Thymus (tissue), 11 donors: ENCODE measurements around the gene TBC1D9. TPM values are rescaled to one million over a fixed set of nuclear protein-coding genes. Genes with fewer than 3 reads are reported as not detected.

Source experiments
- DNase-seq, 9 donors: peaks; one replicate each; pipeline ENCODE4 v3.0.0-alpha.2; 2013; ENCODE audit warnings: low spot score in 9 of 9, low read depth in 6 of 9, missing footprints in 1 of 9
- H3K27ac ChIP-seq, 2 donors: one replicate each; pipeline ENCODE4 v1.5.1; 2013; ENCODE audit warnings: control low read depth in 1 of 2, low read depth in 1 of 2, low read length in 1 of 2, mild to moderate bottlenecking in 1 of 2, moderate library complexity in 1 of 2
- H3K27me3 ChIP-seq, 2 donors: one replicate each; pipeline ENCODE4 v1.5.1; 2013; ENCODE audit warnings: low read length in 1 of 2; ENCODE audit not compliant: control insufficient read depth in 2 of 2, insufficient read depth in 1 of 2
- H3K36me3 ChIP-seq, 2 donors: one replicate each; pipeline ENCODE4 v1.5.1; 2013; ENCODE audit warnings: low read length in 1 of 2, mild to moderate bottlenecking in 1 of 2, moderate library complexity in 1 of 2; ENCODE audit not compliant: control insufficient read depth in 2 of 2, insufficient read depth in 2 of 2
- H3K4me1 ChIP-seq, 2 donors: one replicate each; pipeline ENCODE4 v1.5.1; 2013; ENCODE audit warnings: low read length in 2 of 2; ENCODE audit not compliant: control insufficient read depth in 2 of 2, insufficient read depth in 2 of 2
- H3K4me3 ChIP-seq, 2 donors: one replicate each; pipeline ENCODE4 v1.5.1; 2013; ENCODE audit warnings: low read length in 2 of 2, control low read depth in 1 of 2, mild to moderate bottlenecking in 1 of 2
- H3K9me3 ChIP-seq, 2 donors: one replicate each; pipeline ENCODE4 v1.5.1; 2013; ENCODE audit warnings: low read length in 1 of 2, mild to moderate bottlenecking in 1 of 2; ENCODE audit not compliant: control insufficient read depth in 2 of 2, insufficient read depth in 1 of 2
- WGBS: extraction: QIAGEN DNeasy Blood & Tissue Kit; methylation state at CpG from one replicate; pipeline ENCODE4 v1.1.7; 2013; 5-methylcytosine and 5-hydroxymethylcytosine counted together
- polyA plus RNA-seq: library from polyadenylated mRNA; stranded (reverse); fragments of 200-250 nt; gene quantifications from one replicate; pipeline ENCODE4 v1.2.3, GENCODE V29; 2013
- total RNA-seq: library from RNA; stranded (reverse); fragments of 120-200 nt; gene quantifications from one replicate; pipeline ENCODE4 v1.2.4, GENCODE V29; 2013
- donor health status: healthy.

The TBC1D9 gene
- total and polyA plus RNA-seq, 2 donors, result 4.7 to 10.7 TPM

DNA sequence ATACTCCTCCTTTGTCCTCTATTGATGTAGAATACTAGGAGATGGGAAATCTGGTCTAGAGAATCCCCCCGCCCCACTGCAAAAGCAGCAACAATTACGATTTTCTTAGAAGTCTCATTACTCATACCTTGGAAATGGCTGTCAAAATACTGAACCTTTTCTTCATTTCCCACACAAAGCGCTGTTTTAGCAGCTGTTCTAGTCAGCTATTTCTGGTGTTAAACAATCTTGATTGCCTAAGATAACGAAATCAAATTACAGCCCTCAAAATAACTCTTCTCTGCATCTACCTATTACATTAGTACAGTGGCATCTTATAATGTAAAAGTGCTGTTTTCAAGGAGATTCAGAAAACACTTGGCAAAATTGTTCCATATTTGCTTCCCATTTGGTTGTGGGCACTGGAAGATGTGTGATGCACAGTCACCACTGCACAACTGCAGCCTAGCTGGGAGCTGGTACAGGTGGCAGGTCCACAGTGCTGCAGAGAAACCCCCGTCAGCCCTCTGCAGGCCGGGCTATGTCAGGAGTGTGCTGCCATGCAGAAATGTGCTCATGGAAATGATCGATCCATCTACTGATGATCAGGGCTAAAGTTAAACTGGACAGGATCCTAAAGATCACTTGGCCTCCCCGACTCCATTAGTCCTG is 50.4 kb downstream of the TBC1D9 start:
- no peaks in the 10 kb centered on the region for H3K9me3 ChIP-seq
- peaks cover 0 to under 1% of the 10 kb centered on the region in 2 donors for H3K4me1 ChIP-seq
- H3K27ac ChIP-seq, result no peak overlapping the region
- H3K27me3 ChIP-seq, result no peaks in the 10 kb centered on the region
- 98% methylated on average over 8 of the region's 8 CpGs for WGBS
- H3K36me3 ChIP-seq, result no peaks in the 10 kb centered on the region
- no peak overlapping the region for H3K4me3 ChIP-seq
- no peak for DNase-seq

DNA sequence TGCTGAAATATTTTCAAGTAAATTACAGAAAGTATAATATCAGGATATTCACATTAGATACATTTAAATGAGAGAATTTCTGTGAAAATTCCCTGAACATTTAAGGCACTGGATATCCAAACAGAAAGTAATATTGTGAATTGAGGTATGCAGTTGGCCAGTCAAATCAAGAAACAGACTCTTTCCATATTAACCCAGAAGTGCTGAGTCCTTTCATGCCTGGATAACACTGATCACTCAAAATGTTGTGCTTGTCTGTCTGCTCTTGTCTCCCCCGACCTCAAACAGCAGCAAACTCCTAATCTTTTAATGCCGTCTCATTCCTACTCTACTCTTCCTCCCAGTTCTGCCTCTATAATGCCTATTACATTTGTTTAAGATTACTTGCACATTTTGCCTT is 51.2 kb downstream of the TBC1D9 start:
- H3K27me3 ChIP-seq, result no peaks in the 10 kb centered on the region
- no peaks in the 10 kb centered on the region for H3K9me3 ChIP-seq
- no peak overlapping the region for H3K4me3 ChIP-seq
- no peaks in the 10 kb centered on the region for H3K4me1 ChIP-seq
- 90% methylated on average over 2 of the region's 2 CpGs for WGBS
- DNase-seq, result no peak
- no peak overlapping the region for H3K27ac ChIP-seq
- no peaks in the 10 kb centered on the region for H3K36me3 ChIP-seq

DNA sequence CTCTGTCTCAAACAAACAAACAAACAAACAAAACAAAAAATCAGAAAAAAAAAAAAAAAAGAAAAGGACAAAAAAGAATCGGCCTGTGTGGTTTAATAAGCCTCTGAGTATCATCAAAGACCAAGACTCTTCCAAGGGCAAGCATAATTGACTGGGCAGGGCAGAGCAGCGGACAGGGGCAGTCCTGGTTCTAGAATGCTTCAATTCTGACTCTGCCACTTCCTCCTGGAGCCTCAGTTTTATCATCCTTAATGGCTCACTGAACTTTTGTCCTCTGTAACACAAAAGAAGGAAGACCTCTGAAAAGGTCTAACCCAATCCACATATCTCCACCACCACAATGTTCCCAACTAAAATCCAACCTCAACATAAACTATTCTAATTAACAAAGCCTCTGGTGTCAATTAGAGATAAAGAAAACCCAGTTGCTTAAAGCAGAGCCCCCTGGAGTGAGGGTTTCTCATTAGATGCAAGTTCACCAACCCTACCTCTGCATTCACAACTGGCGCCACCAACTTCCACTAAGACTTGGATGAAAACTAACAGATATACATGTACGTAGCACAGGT is 51.7 kb downstream of the TBC1D9 start:
- Histone ChIP-seq H3K9me3 (no peaks in the 10 kb centered on the region), H3K4me3 (no peak overlapping the region), H3K4me1 (no peaks in the 10 kb centered on the region), H3K27me3 (no peaks in the 10 kb centered on the region), H3K27ac (no peak overlapping the region), H3K36me3 (no peaks in the 10 kb centered on the region)
- DNase-seq, result no peak
- 98% methylated on average over 4 of the region's 4 CpGs for WGBS

DNA sequence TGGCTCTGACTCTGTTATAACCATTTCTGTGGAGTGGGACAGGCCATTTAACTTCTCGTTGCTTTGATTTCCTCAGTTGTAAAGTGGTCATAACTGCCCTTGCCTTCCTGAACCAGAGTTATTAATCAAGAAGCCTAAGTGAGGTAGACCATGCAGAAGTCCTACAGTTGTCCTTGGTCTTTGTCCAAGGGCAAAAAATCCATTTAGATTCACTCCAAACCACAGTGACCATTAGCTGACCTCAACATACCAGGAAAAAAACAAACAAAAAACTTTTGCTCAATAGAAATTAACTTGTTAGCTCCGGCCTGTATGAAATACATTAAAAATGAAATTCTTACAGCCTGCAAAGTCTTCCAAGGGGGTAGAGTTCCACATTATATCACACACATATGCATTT is 52.7 kb downstream of the TBC1D9 start:
- Histone ChIP-seq H3K4me3 (no peak overlapping the region), H3K27me3 (no peaks in the 10 kb centered on the region), H3K4me1 (no peaks in the 10 kb centered on the region), H3K36me3 (no peaks in the 10 kb centered on the region), H3K9me3 (no peaks in the 10 kb centered on the region), H3K27ac (no peak overlapping the region)
- WGBS, result 93% methylated on average over 2 of the region's 2 CpGs
- no peak for DNase-seq

DNA sequence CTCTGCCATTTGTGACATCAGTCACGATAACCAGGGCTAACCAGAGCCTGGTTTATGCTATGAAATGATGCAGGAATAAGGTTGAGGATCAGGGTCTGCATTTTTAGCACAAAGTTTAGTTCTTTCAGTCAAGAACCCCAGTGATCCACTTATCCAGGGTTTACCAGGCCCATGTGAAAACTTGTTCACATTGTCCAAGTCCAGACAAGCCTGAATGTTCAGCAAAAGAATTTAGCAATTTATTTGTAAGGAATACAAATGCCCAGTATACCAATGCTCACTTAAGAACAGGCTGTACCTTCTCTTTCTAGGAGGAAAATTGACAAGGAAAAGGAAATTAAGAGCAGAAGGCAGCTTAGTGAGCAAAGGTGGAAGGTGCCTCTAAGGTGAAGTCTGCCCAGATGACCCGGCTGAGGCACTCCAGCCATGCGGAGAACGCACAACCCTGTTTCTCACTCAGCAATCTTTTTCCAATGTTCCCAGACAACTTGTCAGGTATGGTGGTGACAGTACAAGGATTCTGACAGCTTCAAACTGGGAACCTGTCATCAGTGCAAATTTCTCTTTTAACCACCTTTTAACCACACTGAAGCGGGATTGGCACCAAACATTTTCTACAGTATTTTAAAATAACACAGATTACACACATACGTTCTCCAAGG is 54.0 kb downstream of the TBC1D9 start:
- H3K4me1 ChIP-seq, result no peaks in the 10 kb centered on the region
- no peaks in the 10 kb centered on the region for H3K9me3 ChIP-seq
- H3K4me3 ChIP-seq, result no peak overlapping the region
- H3K36me3 ChIP-seq, result no peaks in the 10 kb centered on the region
- no peaks in the 10 kb centered on the region for H3K27me3 ChIP-seq
- no peak for DNase-seq
- WGBS, result 85% methylated on average over 6 of the region's 6 CpGs
- H3K27ac ChIP-seq, result no peak overlapping the region

DNA sequence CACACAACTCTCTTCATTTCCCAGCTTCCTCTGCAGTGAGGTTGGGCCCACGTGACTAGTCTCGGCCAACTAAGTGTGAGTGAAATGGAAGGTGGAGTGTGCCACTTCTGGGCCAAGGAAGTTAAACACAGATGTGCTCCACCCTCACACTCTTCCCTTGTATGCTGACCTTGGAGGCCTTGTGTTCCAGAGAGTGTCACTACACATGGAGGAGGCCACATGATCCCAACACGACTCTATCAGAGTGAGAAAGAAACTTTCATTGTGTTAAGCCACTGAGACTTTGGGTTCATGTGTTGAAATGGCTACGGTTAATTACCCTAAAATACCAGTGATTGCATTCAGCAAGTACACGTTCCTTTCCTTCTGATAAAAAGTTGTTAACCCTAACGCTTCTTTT is 55.1 kb downstream of the TBC1D9 start:
- 96% methylated on average over 6 of the region's 6 CpGs for WGBS
- H3K9me3 ChIP-seq, result no peaks in the 10 kb centered on the region

DNA sequence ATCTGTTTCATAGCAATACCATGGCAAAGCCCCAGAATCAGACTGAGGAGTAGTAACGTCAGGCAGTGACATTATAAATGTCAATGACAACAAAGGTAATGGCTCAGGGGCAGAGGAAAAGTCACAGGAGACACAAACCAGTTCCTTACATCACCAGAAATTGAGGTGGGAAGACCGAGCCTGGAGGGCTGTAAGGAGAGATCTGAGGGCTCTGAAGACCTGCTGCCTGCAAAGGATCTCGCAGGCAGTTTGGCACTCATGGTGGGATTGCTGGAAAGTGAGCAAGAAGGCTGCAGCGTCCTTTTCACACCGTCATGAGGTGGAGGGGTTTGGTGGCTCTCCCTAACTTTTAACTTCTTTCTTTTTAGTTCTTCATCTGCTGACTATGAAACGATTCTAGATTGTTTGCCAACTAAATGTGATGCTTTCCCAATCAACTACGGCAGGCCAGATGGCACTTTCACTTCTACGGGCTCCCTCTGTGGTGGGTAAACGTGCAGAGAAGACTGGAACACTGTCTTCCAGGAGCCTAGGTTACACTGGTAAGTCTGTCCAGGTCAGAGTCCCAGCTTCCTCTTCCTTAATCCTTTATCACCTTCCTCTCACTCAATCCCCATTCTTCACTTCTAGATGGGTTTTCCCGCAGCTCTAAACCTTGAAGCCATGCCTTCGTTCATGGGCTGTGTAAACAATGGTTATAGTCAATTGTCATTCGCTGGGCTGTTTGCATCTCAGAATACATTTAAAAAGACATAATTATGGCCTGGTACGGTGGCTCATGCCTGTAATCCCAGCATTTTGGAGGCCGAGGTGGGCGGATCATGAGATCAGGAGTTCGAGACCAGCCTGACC is 58.2 kb downstream of the TBC1D9 start:
- Histone ChIP-seq H3K36me3 (no peaks in the 10 kb centered on the region), H3K27ac (no peak overlapping the region), H3K27me3 (no peaks in the 10 kb centered on the region), H3K9me3 (no peaks in the 10 kb centered on the region), H3K4me3 (no peak overlapping the region), H3K4me1 (no peaks in the 10 kb centered on the region)
- 93% methylated on average over 16 of the region's 16 CpGs for WGBS
- DNase-seq, result no peak

More for the DNA sequence above, 55.1 kb downstream of the TBC1D9 start:
- Histone ChIP-seq H3K27me3 (no peaks in the 10 kb centered on the region), H3K27ac (no peak overlapping the region), H3K4me1 (no peaks in the 10 kb centered on the region), H3K4me3 (no peak overlapping the region), H3K36me3 (no peaks in the 10 kb centered on the region)
- DNase-seq, result no peak

DNA sequence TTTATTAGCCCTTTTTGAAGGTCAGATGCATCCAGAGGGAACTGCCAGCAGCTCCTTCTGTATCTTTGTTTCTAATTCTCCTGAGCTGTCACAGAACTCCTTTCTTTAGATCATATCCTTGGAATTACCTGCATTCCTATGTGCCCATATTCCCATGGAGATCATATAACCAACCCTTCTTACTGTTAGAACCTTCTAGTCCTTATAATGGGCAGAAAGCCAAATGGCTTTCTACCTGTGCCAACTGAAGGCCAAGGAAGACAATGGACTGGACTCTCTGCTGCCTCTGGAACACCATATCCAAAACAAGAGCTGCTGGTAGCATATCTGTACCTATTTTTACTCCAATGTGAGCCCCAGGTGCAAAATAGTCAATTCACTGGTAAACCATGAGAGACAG is 60.7 kb downstream of the TBC1D9 start:
- Histone ChIP-seq H3K36me3 (no peaks in the 10 kb centered on the region), H3K4me1 (no peaks in the 10 kb centered on the region), H3K27ac (no peak overlapping the region)

DNA sequence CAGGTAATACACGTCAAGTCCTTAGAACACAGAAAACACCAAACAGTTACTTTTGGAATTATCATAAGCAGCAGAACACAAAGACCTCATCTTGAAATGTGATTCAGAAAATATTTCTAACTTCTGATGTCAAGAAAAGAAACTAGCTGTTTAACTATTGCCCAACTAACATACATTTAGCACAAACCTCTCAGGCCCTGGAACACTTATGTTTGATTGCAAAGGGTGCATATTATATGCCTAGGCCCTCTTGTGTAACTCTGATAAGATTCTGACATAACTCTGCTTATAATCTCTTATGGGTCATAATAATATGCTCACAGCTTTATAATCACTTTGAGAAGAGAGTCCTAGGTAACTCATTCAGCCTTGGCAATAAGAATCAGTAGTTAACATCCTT is 62.6 kb downstream of the TBC1D9 start:
- no peak for DNase-seq
- Histone ChIP-seq H3K9me3 (no peaks in the 10 kb centered on the region), H3K36me3 (no peaks in the 10 kb centered on the region), H3K4me3 (no peak overlapping the region), H3K27ac (no peak overlapping the region), H3K4me1 (no peaks in the 10 kb centered on the region), H3K27me3 (no peaks in the 10 kb centered on the region)
- WGBS, result 100% methylated on average over 1 of the region's 1 CpG

More for the DNA sequence above, 60.7 kb downstream of the TBC1D9 start:
- no peaks in the 10 kb centered on the region for H3K27me3 ChIP-seq
- H3K9me3 ChIP-seq, result no peaks in the 10 kb centered on the region
- H3K4me3 ChIP-seq, result no peak overlapping the region
- DNase-seq, result no peak
